HepG2 (cell line): Measurements from ENCODE around the gene TMEM184C. TPM values are rescaled to one million over a fixed set of nuclear protein-coding genes. Genes with fewer than 3 reads are reported as not detected.
A peak's percentile ranks its signal among the peaks of the same experiment; 100 is the strongest.

Experiments
- ADNP ChIP-seq: sonication (generic); formaldehyde crosslinking; IDR thresholded peaks from 2 replicates; pipeline ENCODE4 v1.4.0; 2020; ENCODE audit warnings: missing genetic modification reagents
- CCDC6 ChIP-seq: sonication (generic); formaldehyde crosslinking; IDR thresholded peaks from 2 replicates; pipeline ENCODE4 v1.8.1; 2022; ENCODE audit warnings: mild to moderate bottlenecking, missing genetic modification reagents, moderate library complexity
- CENPX ChIP-seq: sonication (generic); formaldehyde crosslinking; IDR thresholded peaks from 2 replicates; pipeline ENCODE4 v1.9.0; 2021; ENCODE audit warnings: mild to moderate bottlenecking, missing genetic modification reagents, moderate library complexity
- FOSL2 ChIP-seq: sonication (generic); formaldehyde crosslinking; IDR thresholded peaks from 2 replicates; pipeline ENCODE4 v1.4.0; 2020; ENCODE audit warnings: missing genetic modification reagents
- IRX3 ChIP-seq: sonication (generic); formaldehyde crosslinking; IDR thresholded peaks from 2 replicates; pipeline ENCODE4 v1.8.1; 2023; ENCODE audit warnings: mild to moderate bottlenecking, low read depth, missing genetic modification reagents, borderline replicate concordance
- LCORL ChIP-seq, 2 experiments: fragments of 450-650 bp in 1 of 2; sonication (generic) in 1 of 2; formaldehyde crosslinking in 1 of 2; IDR thresholded peaks; 2 replicates each; pipeline versions ENCODE4 v1.5.0 to v1.6.1; 2017 to 2020; ENCODE audit warnings: antibody characterized with exemption in 1 of 2, missing genetic modification reagents in 1 of 2
- MXD4 ChIP-seq: IDR thresholded peaks from 2 replicates; pipeline ENCODE4 v1.6.1; 2016; ENCODE audit warnings: mild to moderate bottlenecking, missing biosample characterization, missing genetic modification reagents
- MXI1 ChIP-seq: IDR thresholded peaks from 3 replicates; pipeline ENCODE4 v1.6.1; 2012; ENCODE audit warnings: low read depth, low read length, inconsistent platforms, borderline replicate concordance
- MYC ChIP-seq: sonication (generic); formaldehyde crosslinking; IDR thresholded peaks from 2 replicates; pipeline ENCODE4 v1.9.0; 2021; ENCODE audit warnings: missing genetic modification reagents, borderline replicate concordance
- NCOA1 ChIP-seq: sonication (generic); formaldehyde crosslinking; IDR thresholded peaks from 2 replicates; pipeline ENCODE4 v1.9.0; 2021; ENCODE audit warnings: missing genetic modification reagents
- SMYD3 ChIP-seq: sonication (generic); formaldehyde crosslinking; IDR thresholded peaks from 2 replicates; pipeline ENCODE4 v1.8.1; 2023; ENCODE audit warnings: mild to moderate bottlenecking, missing genetic modification reagents
- SNAI1 ChIP-seq: sonication (generic); formaldehyde crosslinking; IDR thresholded peaks from 2 replicates; pipeline ENCODE4 v1.5.0; 2020; ENCODE audit warnings: mild to moderate bottlenecking, missing genetic modification reagents, borderline replicate concordance
- SPEN ChIP-seq: sonication (generic); formaldehyde crosslinking; IDR thresholded peaks from 2 replicates; pipeline ENCODE4 v1.5.1; 2020; ENCODE audit warnings: low read depth, mild to moderate bottlenecking, missing genetic modification reagents
- TP53 ChIP-seq: sonication (generic); formaldehyde crosslinking; conservative IDR thresholded peaks from 2 replicates; pipeline ENCODE4 v1.4.0; 2020; ENCODE audit warnings: missing genetic modification reagents
- ZFP37 ChIP-seq: sonication (generic); formaldehyde crosslinking; IDR thresholded peaks from 2 replicates; pipeline ENCODE4 v1.4.0; 2020; ENCODE audit warnings: missing genetic modification reagents, borderline replicate concordance
- ZFY ChIP-seq: sonication (generic); formaldehyde crosslinking; IDR thresholded peaks from 2 replicates; pipeline ENCODE4 v1.4.0; 2020; ENCODE audit warnings: missing genetic modification reagents
- ZIK1 ChIP-seq: sonication (generic); formaldehyde crosslinking; IDR thresholded peaks from 2 replicates; pipeline ENCODE4 v1.5.0; 2020; ENCODE audit warnings: mild to moderate bottlenecking, low read depth, missing genetic modification reagents, borderline replicate concordance
- ZNF121 ChIP-seq: sonication (generic); formaldehyde crosslinking; IDR thresholded peaks from 2 replicates; pipeline ENCODE4 v1.5.0; 2020; ENCODE audit warnings: mild to moderate bottlenecking, missing genetic modification reagents
- ZNF234 ChIP-seq: sonication (generic); formaldehyde crosslinking; conservative IDR thresholded peaks from 2 replicates; pipeline ENCODE4 v1.5.1; 2020; ENCODE audit warnings: mild to moderate bottlenecking, missing genetic modification reagents
- ZNF605 ChIP-seq: sonication (generic); formaldehyde crosslinking; IDR thresholded peaks from 2 replicates; pipeline ENCODE4 v1.8.0; 2022; ENCODE audit warnings: mild to moderate bottlenecking, missing genetic modification reagents
- ZNF780A ChIP-seq: sonication (generic); formaldehyde crosslinking; IDR thresholded peaks from 2 replicates; pipeline ENCODE4 v1.8.0; 2022; ENCODE audit warnings: mild to moderate bottlenecking, missing genetic modification reagents, moderate library complexity
- polyA plus RNA-seq, 8 experiments: library from polyadenylated mRNA; depleted of rRNA in 3 of 8; stranded (reverse) in 7 of 8; unstranded in 1 of 8; fragments of >200 nt; fragmentation: Illumina TruSeq in 4 of 8; extraction: Trizol in 4 of 8; gene quantifications; 2 replicates each; pipeline versions ENCODE4 v1.2.1 to v1.2.3, GENCODE V29; 2011 to 2016; ENCODE audit warnings: low read depth in 4 of 8, missing spikeins in 1 of 8, mixed read lengths in 1 of 8; ENCODE audit not compliant: insufficient read depth in 1 of 8
- total RNA-seq, 5 experiments: library from RNA; depleted of rRNA; stranded (reverse); fragments of >200 nt; fragmentation: Illumina TruSeq; extraction: Trizol; gene quantifications; 2 replicates each; pipeline ENCODE4 v1.2.3, GENCODE V29; 2016; ENCODE audit warnings: low read depth in 1 of 5
- TF ChIP-seq, protein P1 (sequence below): sonication (generic); formaldehyde crosslinking; IDR thresholded peaks from 2 replicates; pipeline ENCODE4 v1.5.0; 2020; ENCODE audit warnings: missing genetic modification reagents
- TF ChIP-seq, protein P2 (sequence below): sonication (generic); formaldehyde crosslinking; IDR thresholded peaks from 2 replicates; pipeline ENCODE4 v1.5.0; 2020; ENCODE audit warnings: mild to moderate bottlenecking, missing genetic modification reagents
- TF ChIP-seq, protein P3 (sequence below): sonication (generic); formaldehyde crosslinking; IDR thresholded peaks from 2 replicates; pipeline ENCODE4 v1.5.1; 2020; ENCODE audit warnings: missing genetic modification reagents, mild to moderate bottlenecking, borderline replicate concordance

TMEM184C gene
- total and polyA plus RNA-seq, 2 of the 13 experiments (the other 11 are each of a cell fraction or from before 2014, with no cell fraction given), result 13.9 to 26.1 TPM

DNA sequence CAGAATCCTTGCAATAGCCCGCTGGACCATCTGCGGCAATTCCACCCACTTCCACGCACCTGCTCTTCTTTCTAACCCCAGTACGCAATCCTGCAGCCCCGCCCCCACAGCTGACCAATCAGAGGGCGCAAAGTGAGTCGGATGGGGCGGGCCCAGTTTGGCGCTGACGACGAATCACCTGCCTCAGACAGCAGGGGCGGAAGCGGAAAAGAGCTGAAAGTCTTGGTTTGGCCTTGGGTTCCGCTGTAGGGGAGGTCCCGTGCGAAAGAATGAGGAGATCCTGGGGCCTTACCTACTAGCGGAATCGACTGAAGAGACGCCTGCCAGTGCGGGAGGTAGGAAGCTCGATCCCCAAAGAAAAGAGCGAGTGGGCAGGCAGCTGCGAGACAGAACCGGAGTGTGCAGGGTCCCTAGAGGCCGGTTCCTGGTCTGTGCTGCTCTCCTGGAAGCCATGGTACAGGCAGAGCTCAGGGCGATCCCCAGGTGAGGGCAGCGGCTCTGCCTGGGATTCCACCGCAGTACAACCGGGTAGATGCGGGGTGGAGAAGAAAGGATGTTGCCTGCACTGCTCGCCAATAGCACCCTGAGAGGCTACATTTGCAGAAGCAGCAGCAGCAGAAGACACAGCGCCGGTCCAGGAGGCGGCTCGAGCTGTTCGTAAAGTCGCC is at the start of gene TMEM184C (continued):
- TF ChIP-seq, protein P1, sequence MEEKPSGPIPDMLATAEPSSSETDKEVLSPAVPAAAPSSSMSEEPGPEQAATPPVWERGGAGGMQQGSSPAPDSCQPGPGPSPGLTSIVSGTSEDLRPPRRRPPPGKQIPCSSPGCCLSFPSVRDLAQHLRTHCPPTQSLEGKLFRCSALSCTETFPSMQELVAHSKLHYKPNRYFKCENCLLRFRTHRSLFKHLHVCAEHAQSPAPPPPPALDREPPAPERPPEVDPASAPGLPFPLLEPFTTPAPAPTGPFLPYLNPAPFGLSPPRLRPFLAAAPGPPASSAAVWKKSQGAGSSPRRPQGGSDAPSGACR, result peak; percentile 95
- TF ChIP-seq ZNF605 (CRISPR knock-in tag), result peak; percentile 88
- TF ChIP-seq, protein P2, sequence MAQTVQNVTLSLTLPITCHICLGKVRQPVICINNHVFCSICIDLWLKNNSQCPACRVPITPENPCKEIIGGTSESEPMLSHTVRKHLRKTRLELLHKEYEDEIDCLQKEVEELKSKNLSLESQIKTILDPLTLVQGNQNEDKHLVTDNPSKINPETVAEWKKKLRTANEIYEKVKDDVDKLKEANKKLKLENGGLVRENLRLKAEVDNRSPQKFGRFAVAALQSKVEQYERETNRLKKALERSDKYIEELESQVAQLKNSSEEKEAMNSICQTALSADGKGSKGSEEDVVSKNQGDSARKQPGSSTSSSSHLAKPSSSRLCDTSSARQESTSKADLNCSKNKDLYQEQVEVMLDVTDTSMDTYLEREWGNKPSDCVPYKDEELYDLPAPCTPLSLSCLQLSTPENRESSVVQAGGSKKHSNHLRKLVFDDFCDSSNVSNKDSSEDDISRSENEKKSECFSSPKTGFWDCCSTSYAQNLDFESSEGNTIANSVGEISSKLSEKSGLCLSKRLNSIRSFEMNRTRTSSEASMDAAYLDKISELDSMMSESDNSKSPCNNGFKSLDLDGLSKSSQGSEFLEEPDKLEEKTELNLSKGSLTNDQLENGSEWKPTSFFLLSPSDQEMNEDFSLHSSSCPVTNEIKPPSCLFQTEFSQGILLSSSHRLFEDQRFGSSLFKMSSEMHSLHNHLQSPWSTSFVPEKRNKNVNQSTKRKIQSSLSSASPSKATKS (CRISPR knock-in tag), result no peak
- TF ChIP-seq IRX3, result 0 out of 2 replicates have a peak, but pooled peaks have one; percentile 45
- TF ChIP-seq ZNF234, result no peak
- TF ChIP-seq, protein P3, sequence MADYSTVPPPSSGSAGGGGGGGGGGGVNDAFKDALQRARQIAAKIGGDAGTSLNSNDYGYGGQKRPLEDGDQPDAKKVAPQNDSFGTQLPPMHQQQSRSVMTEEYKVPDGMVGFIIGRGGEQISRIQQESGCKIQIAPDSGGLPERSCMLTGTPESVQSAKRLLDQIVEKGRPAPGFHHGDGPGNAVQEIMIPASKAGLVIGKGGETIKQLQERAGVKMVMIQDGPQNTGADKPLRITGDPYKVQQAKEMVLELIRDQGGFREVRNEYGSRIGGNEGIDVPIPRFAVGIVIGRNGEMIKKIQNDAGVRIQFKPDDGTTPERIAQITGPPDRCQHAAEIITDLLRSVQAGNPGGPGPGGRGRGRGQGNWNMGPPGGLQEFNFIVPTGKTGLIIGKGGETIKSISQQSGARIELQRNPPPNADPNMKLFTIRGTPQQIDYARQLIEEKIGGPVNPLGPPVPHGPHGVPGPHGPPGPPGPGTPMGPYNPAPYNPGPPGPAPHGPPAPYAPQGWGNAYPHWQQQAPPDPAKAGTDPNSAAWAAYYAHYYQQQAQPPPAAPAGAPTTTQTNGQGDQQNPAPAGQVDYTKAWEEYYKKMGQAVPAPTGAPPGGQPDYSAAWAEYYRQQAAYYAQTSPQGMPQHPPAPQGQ (CRISPR knock-in tag), result no peak
- peak; percentile 56; the same call in 1 of the 3 replicates for TF ChIP-seq MXI1
- peak; percentile 87 for TF ChIP-seq SPEN (CRISPR knock-in tag)
- TF ChIP-seq MYC (CRISPR knock-in tag), result peak; percentile 46; the same call in 1 of the 2 replicates
- TF ChIP-seq CCDC6, result 0 out of 2 replicates have a peak, but pooled peaks have one; percentile 70
- peak; percentile 9; the same call in 1 of the 2 replicates for TF ChIP-seq FOSL2
- 0 out of 2 replicates have a peak, but pooled peaks have one; percentile 60 for TF ChIP-seq SNAI1 (CRISPR knock-in tag)
- TF ChIP-seq CENPX (CRISPR knock-in tag), result no peak
- no peak for TF ChIP-seq ZNF780A (CRISPR knock-in tag)
- TF ChIP-seq SMYD3, result 0 out of 2 replicates have a peak, but pooled peaks have one; percentile 20
- TF ChIP-seq MXD4 (CRISPR knock-in tag), result 0 out of 2 replicates have a peak, but pooled peaks have one; percentile 17
- TF ChIP-seq ZFP37 (CRISPR knock-in tag), result peak; percentile 46; the same call in 1 of the 2 replicates
- TF ChIP-seq ZNF121 (CRISPR knock-in tag), result no peak
- no peak for TF ChIP-seq ZIK1 (CRISPR knock-in tag)
- TF ChIP-seq ADNP (CRISPR knock-in tag), result no peak
- peak; percentile 87 for TF ChIP-seq ZFY (CRISPR knock-in tag)
- TF ChIP-seq NCOA1 (CRISPR knock-in tag), result peak; percentile 54; the same call in 1 of the 2 replicates
- 0 out of 2 replicates have a peak, but pooled peaks have one; percentile 20 for TF ChIP-seq TP53 (CRISPR knock-in tag)
- no peak for TF ChIP-seq LCORL (IDR thresholded peaks at IDR 0.05)
- peak; percentile 57; the same call in 1 of the 2 replicates for TF ChIP-seq LCORL (CRISPR knock-in tag; IDR thresholded peaks at IDR 0.05)
